ENCODE results near the gene DENND1C.

GRCh38 chr19:6457958-6458694 lies 23.5 kb downstream of the DENND1C start:
- TF ChIP-seq, protein P1, sequence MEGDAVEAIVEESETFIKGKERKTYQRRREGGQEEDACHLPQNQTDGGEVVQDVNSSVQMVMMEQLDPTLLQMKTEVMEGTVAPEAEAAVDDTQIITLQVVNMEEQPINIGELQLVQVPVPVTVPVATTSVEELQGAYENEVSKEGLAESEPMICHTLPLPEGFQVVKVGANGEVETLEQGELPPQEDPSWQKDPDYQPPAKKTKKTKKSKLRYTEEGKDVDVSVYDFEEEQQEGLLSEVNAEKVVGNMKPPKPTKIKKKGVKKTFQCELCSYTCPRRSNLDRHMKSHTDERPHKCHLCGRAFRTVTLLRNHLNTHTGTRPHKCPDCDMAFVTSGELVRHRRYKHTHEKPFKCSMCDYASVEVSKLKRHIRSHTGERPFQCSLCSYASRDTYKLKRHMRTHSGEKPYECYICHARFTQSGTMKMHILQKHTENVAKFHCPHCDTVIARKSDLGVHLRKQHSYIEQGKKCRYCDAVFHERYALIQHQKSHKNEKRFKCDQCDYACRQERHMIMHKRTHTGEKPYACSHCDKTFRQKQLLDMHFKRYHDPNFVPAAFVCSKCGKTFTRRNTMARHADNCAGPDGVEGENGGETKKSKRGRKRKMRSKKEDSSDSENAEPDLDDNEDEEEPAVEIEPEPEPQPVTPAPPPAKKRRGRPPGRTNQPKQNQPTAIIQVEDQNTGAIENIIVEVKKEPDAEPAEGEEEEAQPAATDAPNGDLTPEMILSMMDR (conservative IDR thresholded peaks at IDR 0.05), result no peak
- no peak for TF ChIP-seq EZH2 (IDR thresholded peaks at IDR 0.05; ENCODE audit: low read depth)

Measured in PC-9 (cell line).